ENCODE results near the gene GIGYF1.

GIGYF1 gene

GRCh38 chr7:100683659-100684533 lies 10.2 kb downstream of the GIGYF1 start:
- no peak for DNase-seq (ENCODE audit: low read depth)

GRCh38 chr7:100682991-100683658 lies 10.9 kb downstream of the GIGYF1 start:
- DNase-seq (ENCODE audit: low read depth), result no peak

- no peak for DNase-seq (ENCODE audit: low read depth)
Measured at GRCh38 chr7:100682228-100682741, 11.8 kb downstream of the GIGYF1 start.

- no peak for DNase-seq (ENCODE audit: low read depth)
Measured at GRCh38 chr7:100681491-100682227, 12.4 kb downstream of the GIGYF1 start.

GRCh38 chr7:100680576-100681271 lies 13.3 kb downstream of the GIGYF1 start:
- no peak for DNase-seq (ENCODE audit: low read depth)

GRCh38 chr7:100679927-100680575 lies 14.0 kb downstream of the GIGYF1 start:
- no peak for DNase-seq (ENCODE audit: low read depth)

GRCh38 chr7:100679129-100679926 lies 14.7 kb downstream of the GIGYF1 start:
- no peak for DNase-seq (ENCODE audit: low read depth)

GRCh38 chr7:100678291-100678984 lies 15.6 kb downstream of the GIGYF1 start:
- no peak for DNase-seq (ENCODE audit: low read depth)

- no peak for DNase-seq (ENCODE audit: low read depth)
Measured at GRCh38 chr7:100677308-100678267, 16.5 kb downstream of the GIGYF1 start.

- DNase-seq (ENCODE audit: low read depth), result no peak
Measured at GRCh38 chr7:100676501-100677306, 17.3 kb downstream of the GIGYF1 start.

- peak; percentile 74 for DNase-seq (ENCODE audit: low read depth)
Measured at GRCh38 chr7:100675581-100676350, 18.3 kb downstream of the GIGYF1 start.

- no peak for DNase-seq (ENCODE audit: low read depth)
Measured at GRCh38 chr7:100675105-100675451, 19.0 kb downstream of the GIGYF1 start.

GRCh38 chr7:100674411-100675104 lies 19.5 kb downstream of the GIGYF1 start:
- no peak for DNase-seq (ENCODE audit: low read depth)

- DNase-seq (ENCODE audit: low read depth), result no peak
Measured at GRCh38 chr7:100673942-100674410, 20.1 kb downstream of the GIGYF1 start.

- peak; percentile 100 for DNase-seq (ENCODE audit: low read depth)
Measured at GRCh38 chr7:100673302-100673941, 20.6 kb downstream of the GIGYF1 start, which contains the start of gene GNB2. GNB2 (plus strand) TSS chr7:100673740; CDS start chr7:100676266, 2,526 bp downstream.

Data from activated T-cell treated with anti-CD3 and anti-CD28 coated beads for 48 hours (primary cell).